GM18858 (cell line): ENCODE data around the gene LMO2.

Source experiments
- ATAC-seq: cut with Tn5 transposase; IDR thresholded peaks from one replicate; pipeline ENCODE4 v1.9.1; 2021; ENCODE audit not compliant: unreplicated experiment

Gene LMO2

GRCh38 chr11:33889821-33890378, 2.0 kb downstream of the LMO2 start:
- ATAC-seq, result no peak

- no peak for ATAC-seq
These were observed 2.6 kb downstream of the LMO2 start for GRCh38 chr11:33889296-33889695.

GRCh38 chr11:33887886-33888285, 4.0 kb downstream of the LMO2 start:
- no peak for ATAC-seq

GRCh38 chr11:33885338-33886005, 6.4 kb downstream of the LMO2 start:
- ATAC-seq, result no peak

- ATAC-seq, result no peak
These were observed 7.3 kb downstream of the LMO2 start for GRCh38 chr11:33884601-33885000.

- ATAC-seq, result no peak
These were observed 7.8 kb downstream of the LMO2 start for GRCh38 chr11:33884035-33884434.

- no peak for ATAC-seq
These were observed 10.0 kb downstream of the LMO2 start for GRCh38 chr11:33881651-33882503.

GRCh38 chr11:33880979-33881378, 10.9 kb downstream of the LMO2 start:
- ATAC-seq, result no peak

- no peak for ATAC-seq
These were observed 12.5 kb downstream of the LMO2 start for GRCh38 chr11:33879375-33879774.

- no peak for ATAC-seq
These were observed 14.8 kb downstream of the LMO2 start for GRCh38 chr11:33877038-33877437.

GRCh38 chr11:33875621-33876294, 16.1 kb downstream of the LMO2 start:
- ATAC-seq, result no peak

- ATAC-seq, result no peak
These were observed 16.9 kb downstream of the LMO2 start for GRCh38 chr11:33874910-33875490.

GRCh38 chr11:33874433-33874832, 17.4 kb downstream of the LMO2 start:
- ATAC-seq, result no peak

GRCh38 chr11:33869481-33870422, 22.1 kb downstream of the LMO2 start:
- no peak for ATAC-seq

GRCh38 chr11:33868647-33869461, 23.0 kb downstream of the LMO2 start:
- no peak for ATAC-seq

- ATAC-seq, result no peak
These were observed 23.8 kb downstream of the LMO2 start for GRCh38 chr11:33867996-33868646.

- no peak for ATAC-seq
These were observed 24.3 kb downstream of the LMO2 start for GRCh38 chr11:33867561-33867960.

GRCh38 chr11:33866936-33867335, 24.9 kb downstream of the LMO2 start:
- ATAC-seq, result no peak

- no peak for ATAC-seq
These were observed 27.4 kb downstream of the LMO2 start for GRCh38 chr11:33864479-33864878.
